Skeletal muscle tissue (tissue), 4 donors: ENCODE measurements around the gene IFITM5. TPM values are rescaled to one million over a fixed set of nuclear protein-coding genes. Genes with fewer than 3 reads are reported as not detected.

Source experiments
- H3K27ac ChIP-seq: one replicate; pipeline ENCODE4 v1.7.0; 2013; ENCODE audit warnings: mild to moderate bottlenecking, low read depth, low read length, inconsistent platforms
- H3K27me3 ChIP-seq, 3 donors: one replicate each; pipeline ENCODE4 v1.7.0; 2013; ENCODE audit warnings: low read length in 3 of 3; ENCODE audit not compliant: control insufficient read depth in 3 of 3, insufficient read depth in 3 of 3
- H3K36me3 ChIP-seq, 3 donors: one replicate each; pipeline ENCODE4 v1.7.0; 2013; ENCODE audit warnings: low read length in 3 of 3; ENCODE audit not compliant: control insufficient read depth in 3 of 3, insufficient read depth in 3 of 3
- H3K4me1 ChIP-seq, 3 donors: one replicate each; pipeline ENCODE4 v1.7.0; 2013; ENCODE audit warnings: low read length in 3 of 3, mild to moderate bottlenecking in 3 of 3; ENCODE audit not compliant: control insufficient read depth in 3 of 3, insufficient read depth in 3 of 3
- H3K4me3 ChIP-seq, 3 donors: one replicate each; pipeline ENCODE4 v1.7.0; 2013; ENCODE audit warnings: low read length in 3 of 3
- H3K9ac ChIP-seq, 3 donors: one replicate each; pipeline ENCODE4 v1.7.0; 2013; ENCODE audit warnings: low read length in 3 of 3, mild to moderate bottlenecking in 3 of 3, moderate library complexity in 2 of 3, low read depth in 1 of 3
- H3K9me3 ChIP-seq, 3 donors: one replicate each; pipeline ENCODE4 v1.7.0; 2013; ENCODE audit warnings: low read length in 3 of 3; ENCODE audit not compliant: control insufficient read depth in 3 of 3
- total RNA-seq: library from RNA; depleted of rRNA; stranded (reverse); fragments of >200 nt; gene quantifications from one replicate; pipeline ENCODE4 v1.2.3, GENCODE V29; 2014
- donor health status: Osteomylitis.

IFITM5 gene
- total RNA-seq, 1 donor from 2014 or later, result not detected

- H3K4me1 ChIP-seq, result peaks cover 8 to 15% (median 10%) of the 10 kb centered on the region in 3 donors
- H3K9me3 ChIP-seq, result no peaks in the 10 kb centered on the region
- no peak overlapping the region for H3K4me3 ChIP-seq
- peaks cover 62 to 65% (median 65%) of the 10 kb centered on the region in 3 donors for H3K27me3 ChIP-seq
- no peaks in the 10 kb centered on the region for H3K36me3 ChIP-seq
- H3K9ac ChIP-seq, result no peak overlapping the region
- H3K27ac ChIP-seq, result no peak overlapping the region
Measured at GRCh38 chr11:279040-279965, 20.0 kb downstream of the IFITM5 start.

GRCh38 chr11:278001-278951 is 21.1 kb downstream of the IFITM5 start, which contains the start of gene NLRP6:
Gene NLRP6 (plus strand): TSS chr11:278407. CDS start chr11:278570, 163 bp downstream.
- H3K27ac ChIP-seq, result no peak within 1 kb of the TSS
- peaks cover 52 to 57% (median 56%) of the 10 kb centered on the region in 3 donors for H3K27me3 ChIP-seq
- H3K9ac ChIP-seq, result no peak within 1 kb of the TSS
- H3K4me1 ChIP-seq, result peaks cover 8 to 15% (median 10%) of the 10 kb centered on the region in 3 donors
- H3K9me3 ChIP-seq, result no peaks in the 10 kb centered on the region
- H3K36me3 ChIP-seq, result no peaks in the 10 kb centered on the region
- H3K4me3 ChIP-seq, result no peak within 1 kb of the TSS

GRCh38 chr11:276219-276618 is 23.1 kb downstream of the IFITM5 start:
- Histone ChIP-seq H3K9me3 (no peaks in the 10 kb centered on the region), H3K36me3 (no peaks in the 10 kb centered on the region), H3K27me3 (peaks cover 39 to 56% (median 44%) of the 10 kb centered on the region in 3 donors), H3K27ac (no peak overlapping the region), H3K9ac (no peak overlapping the region), H3K4me1 (peaks cover 5 to 11% (median 8%) of the 10 kb centered on the region in 3 donors), H3K4me3 (no peak overlapping the region)

- Histone ChIP-seq H3K9ac (no peak overlapping the region), H3K27ac (no peak overlapping the region), H3K27me3 (peaks cover 12 to 41% (median 22%) of the 10 kb centered on the region in 3 donors), H3K9me3 (no peaks in the 10 kb centered on the region), H3K4me3 (no peak overlapping the region), H3K4me1 (peaks cover 0 to 4% (median 0%) of the 10 kb centered on the region in 3 donors), H3K36me3 (no peaks in the 10 kb centered on the region)
Measured at GRCh38 chr11:272931-273198, 26.5 kb downstream of the IFITM5 start.

- Histone ChIP-seq H3K4me1 (peaks cover 0 to 6% (median 0%) of the 10 kb centered on the region in 3 donors), H3K36me3 (no peaks in the 10 kb centered on the region), H3K9me3 (no peaks in the 10 kb centered on the region), H3K9ac (no peak overlapping the region), H3K4me3 (no peak overlapping the region), H3K27me3 (peaks cover 11 to 42% (median 17%) of the 10 kb centered on the region in 3 donors), H3K27ac (no peak overlapping the region)
Measured at GRCh38 chr11:272195-272930, 27.0 kb downstream of the IFITM5 start.

- H3K4me3 ChIP-seq, result no peak overlapping the region
- H3K27me3 ChIP-seq, result peaks cover 11 to 40% (median 17%) of the 10 kb centered on the region in 3 donors
- no peak overlapping the region for H3K27ac ChIP-seq
- H3K4me1 ChIP-seq, result peaks cover 0 to 6% (median 0%) of the 10 kb centered on the region in 3 donors
- no peak overlapping the region for H3K9ac ChIP-seq
- H3K9me3 ChIP-seq, result no peaks in the 10 kb centered on the region
- no peaks in the 10 kb centered on the region for H3K36me3 ChIP-seq
Measured at GRCh38 chr11:271319-271715, 28.0 kb downstream of the IFITM5 start.

GRCh38 chr11:270451-271318 is 28.6 kb downstream of the IFITM5 start:
- Histone ChIP-seq H3K27ac (no peak overlapping the region), H3K36me3 (no peaks in the 10 kb centered on the region), H3K4me3 (no peak overlapping the region), H3K4me1 (peaks cover 0 to 6% (median 0%) of the 10 kb centered on the region in 3 donors), H3K27me3 (peaks cover 11 to 40% (median 17%) of the 10 kb centered on the region in 3 donors), H3K9ac (no peak overlapping the region), H3K9me3 (no peaks in the 10 kb centered on the region)

- Histone ChIP-seq H3K4me1 (peaks cover 0 to 6% (median 0%) of the 10 kb centered on the region in 3 donors), H3K9ac (no peak overlapping the region), H3K36me3 (no peaks in the 10 kb centered on the region), H3K4me3 (peak overlapping the region in 2 of 3 donors; percentile 8 to 19), H3K27ac (peak overlapping the region; percentile 33), H3K27me3 (peaks cover 11 to 40% (median 17%) of the 10 kb centered on the region in 3 donors), H3K9me3 (no peaks in the 10 kb centered on the region)
Measured at GRCh38 chr11:269146-269890, 30.0 kb downstream of the IFITM5 start.
